Activated T-helper 17 cell treated with anti-CD3 and anti-CD28 coated beads, Interleukin-2, amount 50 U/mL, for 72 hours (primary cell): Measurements from ENCODE around the gene PSG7. TPM values are rescaled to one million over a fixed set of nuclear protein-coding genes. Genes with fewer than 3 reads are reported as not detected.
"Not testable (repeated sequence)": the region's sequence is repeated elsewhere in the genome, so short reads cannot be mapped to it uniquely, and the experiment has no call there.

Experiments
- ATAC-seq: fragments of 150-1000 bp; cut with Tn5 transposase; replicated peaks from 2 replicates; pipeline ENCODE4 v1.10.0; 2021; ENCODE audit warnings: mild to moderate bottlenecking, moderate library complexity
- H3K27ac Mint-ChIP-seq: one replicate; pipeline ENCODE4 v1.8.0; 2022; ENCODE audit warnings: mixed read lengths
- H3K27me3 Mint-ChIP-seq: one replicate; pipeline ENCODE4 v1.8.0; 2022; ENCODE audit warnings: mixed read lengths
- H3K36me3 Mint-ChIP-seq: one replicate; pipeline ENCODE4 v1.8.0; 2022; ENCODE audit warnings: low read depth, mild to moderate bottlenecking, mixed read lengths
- H3K4me1 Mint-ChIP-seq: one replicate; pipeline ENCODE4 v1.8.0; 2022; ENCODE audit warnings: mixed read lengths
- H3K4me3 Mint-ChIP-seq: one replicate; pipeline ENCODE4 v1.8.0; 2022; ENCODE audit warnings: mild to moderate bottlenecking, mixed read lengths
- H3K9me3 Mint-ChIP-seq: one replicate; pipeline ENCODE4 v1.8.0; 2022; ENCODE audit warnings: mixed read lengths
- total RNA-seq, 2 donors: library from RNA; stranded (reverse); gene quantifications; one replicate each; pipeline ENCODE4 v1.2.3, GENCODE V29; 2022

PSG7 gene
- total RNA-seq, 2 donors from 2014 or later: not detected

- not testable (repeated sequence) for H3K9me3 Mint-ChIP-seq, H3K4me1 Mint-ChIP-seq, H3K4me3 Mint-ChIP-seq, ATAC-seq, H3K36me3 Mint-ChIP-seq, H3K27ac Mint-ChIP-seq
- peaks cover 17% of the 10 kb centered on the region for H3K27me3 Mint-ChIP-seq
These were observed 46.6 kb downstream of the PSG7 start for GRCh38 chr19:42890446-42890845.

DNA sequence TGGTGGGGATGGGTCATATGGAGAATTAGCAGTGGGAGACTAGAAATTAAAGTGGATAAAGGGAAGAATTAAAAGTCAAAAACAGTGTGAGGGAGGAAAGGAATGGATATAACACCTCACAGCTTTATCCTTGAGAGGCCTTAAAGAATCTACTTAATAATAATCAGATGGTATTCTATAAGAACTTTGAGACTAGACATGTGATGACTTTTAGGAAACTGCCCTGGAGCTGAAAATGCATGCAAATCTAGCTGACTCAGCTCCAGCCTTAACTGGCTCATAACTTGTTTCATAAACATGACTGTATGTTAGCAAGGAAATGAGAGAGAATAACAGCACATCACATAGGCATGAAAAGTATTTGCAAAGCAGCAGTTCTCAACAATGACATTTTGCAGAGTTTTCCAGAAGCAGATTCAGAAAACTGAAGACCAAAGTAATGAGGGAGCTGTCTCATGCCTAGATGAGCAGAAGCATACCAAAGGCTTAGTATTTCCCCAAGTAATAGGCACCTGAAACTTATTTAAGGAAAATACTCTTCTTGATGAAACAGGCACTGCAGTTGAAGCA, 49.0 kb downstream of the PSG7 start:
- H3K27ac Mint-ChIP-seq, ATAC-seq, H3K36me3 Mint-ChIP-seq, H3K9me3 Mint-ChIP-seq, H3K4me1 Mint-ChIP-seq, H3K4me3 Mint-ChIP-seq: not testable (repeated sequence)
- H3K27me3 Mint-ChIP-seq: peaks cover 36% of the 10 kb centered on the region

DNA sequence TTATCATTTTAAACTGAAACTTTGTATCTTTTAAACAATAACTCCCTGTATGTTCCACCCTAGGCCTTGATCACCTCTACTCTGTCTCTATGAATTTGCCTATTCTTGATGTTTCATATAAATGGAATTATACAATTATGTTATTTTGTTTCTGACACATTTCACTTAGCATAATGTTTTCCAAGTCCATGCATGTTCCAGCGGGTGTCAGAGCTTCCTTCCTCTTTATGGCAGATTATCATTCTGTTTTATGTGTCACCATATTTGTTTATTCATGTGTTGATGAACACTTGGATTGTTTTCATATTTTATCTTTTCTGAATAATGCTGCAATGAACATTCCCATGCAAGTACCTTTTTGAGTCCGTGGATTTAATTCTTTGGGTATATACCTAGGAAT, 54.3 kb downstream of the PSG7 start:
- ATAC-seq, H3K9me3 Mint-ChIP-seq, H3K36me3 Mint-ChIP-seq, H3K4me3 Mint-ChIP-seq, H3K27ac Mint-ChIP-seq, H3K4me1 Mint-ChIP-seq: not testable (repeated sequence)
- H3K27me3 Mint-ChIP-seq: peaks cover 37% of the 10 kb centered on the region

DNA sequence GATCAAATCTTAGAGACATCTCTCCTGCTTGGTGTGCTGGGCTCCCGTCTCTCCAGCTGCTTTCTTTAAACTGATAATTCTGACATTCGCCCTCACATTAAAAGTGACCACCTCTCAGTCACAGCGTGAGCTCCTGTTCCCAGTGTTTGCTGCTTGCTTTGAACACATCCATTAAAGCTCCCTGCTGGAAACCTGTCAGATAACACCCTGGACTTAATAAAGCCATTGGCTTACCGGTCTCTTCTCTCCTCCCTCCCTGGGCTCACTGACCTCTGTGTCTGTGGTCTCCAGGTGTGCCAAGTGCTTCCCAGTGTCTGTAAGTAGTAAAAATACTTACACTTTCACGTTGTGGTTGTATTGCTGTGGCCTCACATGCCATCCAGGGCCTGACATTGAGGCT, 55.0 kb downstream of the PSG7 start:
- H3K27ac Mint-ChIP-seq, H3K9me3 Mint-ChIP-seq, H3K4me1 Mint-ChIP-seq: not testable (repeated sequence)

DNA sequence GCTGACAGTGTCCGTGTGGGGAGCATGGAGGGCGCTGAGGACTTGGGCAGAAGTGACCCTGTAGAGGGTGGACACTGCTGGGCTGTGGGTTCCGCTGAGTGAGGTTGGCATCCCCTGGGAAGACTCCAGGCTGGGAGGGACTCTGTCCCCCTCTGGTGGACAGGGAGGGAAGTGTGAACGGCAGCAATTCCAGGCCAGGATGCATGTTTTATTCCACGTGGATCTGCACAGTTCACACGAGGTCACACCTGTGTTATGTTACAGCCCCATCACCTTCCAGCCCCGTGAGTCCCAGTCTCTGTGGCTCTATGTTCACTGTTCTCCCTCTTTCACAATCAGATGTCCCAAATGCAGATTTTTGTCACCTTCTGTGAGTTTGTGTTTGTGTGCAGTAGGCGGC, 55.7 kb downstream of the PSG7 start:
- not testable (repeated sequence) for H3K4me3 Mint-ChIP-seq, H3K27ac Mint-ChIP-seq, ATAC-seq, H3K9me3 Mint-ChIP-seq, H3K4me1 Mint-ChIP-seq, H3K36me3 Mint-ChIP-seq
- H3K27me3 Mint-ChIP-seq: peaks cover 34% of the 10 kb centered on the region

More for the DNA sequence above, 55.0 kb downstream of the PSG7 start:
- ATAC-seq, H3K4me3 Mint-ChIP-seq, H3K36me3 Mint-ChIP-seq: not testable (repeated sequence)
- H3K27me3 Mint-ChIP-seq: peaks cover 34% of the 10 kb centered on the region

- H3K36me3 Mint-ChIP-seq, H3K9me3 Mint-ChIP-seq, H3K4me3 Mint-ChIP-seq, ATAC-seq, H3K27ac Mint-ChIP-seq, H3K4me1 Mint-ChIP-seq: not testable (repeated sequence)
- peaks cover 30% of the 10 kb centered on the region for H3K27me3 Mint-ChIP-seq
These were observed 56.4 kb downstream of the PSG7 start for GRCh38 chr19:42880621-42881020.

GRCh38 chr19:42879613-42880012, 57.4 kb downstream of the PSG7 start, which contains the start of gene PSG1:
Gene PSG1 (minus strand): TSS chr19:42879713. CDS start chr19:42879581, 132 bp downstream.
- Mint-ChIP-seq H3K27me3 (peaks cover 22% of the 10 kb centered on the region), H3K4me3 (no peak within 1 kb of the TSS), H3K27ac (no peak within 1 kb of the TSS), H3K36me3 (no peaks in the 10 kb centered on the region), H3K4me1 (no peaks in the 10 kb centered on the region), H3K9me3 (no peaks in the 10 kb centered on the region)
- no peak for ATAC-seq

DNA sequence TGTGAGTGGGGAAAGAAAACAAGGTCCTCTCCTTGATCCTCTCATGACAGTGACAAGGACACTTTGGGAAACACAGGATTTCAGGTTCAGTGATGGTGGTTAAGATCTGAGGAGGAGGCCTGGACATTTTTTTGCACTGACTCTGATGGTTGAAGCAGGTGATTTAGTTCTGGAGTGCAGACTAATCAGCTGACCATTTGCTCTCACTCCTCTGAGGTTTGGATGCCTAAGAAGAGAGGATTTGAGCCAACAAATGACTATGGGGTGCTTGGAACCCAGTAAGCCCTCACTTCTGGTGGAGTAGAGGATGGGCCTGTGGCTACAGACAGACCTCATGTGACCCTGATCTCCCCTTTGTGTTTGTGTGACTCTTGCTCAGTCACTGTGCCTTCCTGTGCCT, 60.4 kb downstream of the PSG7 start:
- H3K9me3 Mint-ChIP-seq, H3K36me3 Mint-ChIP-seq, H3K4me3 Mint-ChIP-seq, H3K4me1 Mint-ChIP-seq, H3K27ac Mint-ChIP-seq, ATAC-seq: not testable (repeated sequence)
- H3K27me3 Mint-ChIP-seq: peaks cover 19% of the 10 kb centered on the region

GRCh38 chr19:42875881-42876280, 61.1 kb downstream of the PSG7 start:
- H3K9me3 Mint-ChIP-seq, H3K4me3 Mint-ChIP-seq, ATAC-seq, H3K27ac Mint-ChIP-seq, H3K4me1 Mint-ChIP-seq, H3K36me3 Mint-ChIP-seq: not testable (repeated sequence)
- peaks cover 19% of the 10 kb centered on the region for H3K27me3 Mint-ChIP-seq

GRCh38 chr19:42874901-42875813, 61.9 kb downstream of the PSG7 start:
- not testable (repeated sequence) for ATAC-seq, H3K4me1 Mint-ChIP-seq, H3K27ac Mint-ChIP-seq, H3K9me3 Mint-ChIP-seq, H3K4me3 Mint-ChIP-seq, H3K36me3 Mint-ChIP-seq
- peaks cover 19% of the 10 kb centered on the region for H3K27me3 Mint-ChIP-seq

DNA sequence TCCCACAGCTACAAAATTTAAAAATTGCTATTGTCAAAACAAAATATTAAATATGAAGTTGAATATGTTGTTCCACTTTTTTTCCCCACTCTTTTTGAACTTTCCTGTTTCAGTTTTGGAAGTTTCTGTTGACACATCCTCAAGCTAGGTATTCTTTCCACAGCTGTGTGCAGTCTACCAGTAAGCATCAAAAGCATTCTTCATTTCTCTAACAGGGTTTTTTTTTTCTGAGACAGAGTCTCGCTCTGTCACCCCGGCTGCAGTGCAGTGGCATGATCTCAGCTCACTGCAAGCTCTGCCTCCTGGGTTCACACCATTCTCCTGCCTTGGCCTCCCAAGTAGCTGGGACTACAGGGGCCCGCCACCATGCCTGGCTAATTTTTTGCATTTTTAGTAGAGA, 62.9 kb downstream of the PSG7 start:
- not testable (repeated sequence) for H3K4me1 Mint-ChIP-seq, H3K4me3 Mint-ChIP-seq, H3K27ac Mint-ChIP-seq, H3K36me3 Mint-ChIP-seq, ATAC-seq, H3K9me3 Mint-ChIP-seq
- peaks cover 22% of the 10 kb centered on the region for H3K27me3 Mint-ChIP-seq

Other genes with a start within 250 kb of the PSG7 start
- under 1 TPM; 0.13 to 0.19 TPM for gene PSG3, start 196.7 kb downstream of the PSG7 start, total RNA-seq
- not detected for gene PSG8, start 171.5 kb downstream of the PSG7 start, total RNA-seq
- gene PSG1, start 57.5 kb downstream of the PSG7 start, total RNA-seq: under 1 TPM; 0.45 to 0.58 TPM
- not detected for gene PSG6, start 19.3 kb downstream of the PSG7 start, total RNA-seq
- gene PSG11, start 89.3 kb upstream of the PSG7 start, total RNA-seq: under 1 TPM; 0.32 to 0.35 TPM
- gene PSG2, start 145.5 kb upstream of the PSG7 start, total RNA-seq: under 1 TPM in 1 of 2 donors, not detected in 1; 0.15 TPM
- not detected for gene PSG5, start 249.3 kb upstream of the PSG7 start, total RNA-seq